Prostate gland (tissue), 2 donors: ENCODE results near the gene BMPER. TPM values are rescaled to one million over a fixed set of nuclear protein-coding genes. Genes with fewer than 3 reads are reported as not detected.

Source experiments
- DNase-seq: peaks from one replicate; pipeline ENCODE4 v3.0.0-alpha.2; 2019; ENCODE audit warnings: low spot score
- H3K27ac ChIP-seq, 2 donors: fragments of 200-600 bp; sonication (generic); 2 replicates each; pipeline ENCODE4 v1.5.1; 2017 to 2019
- H3K27me3 ChIP-seq: fragments of 200-600 bp; sonication (generic); replicated peaks from 2 replicates; pipeline ENCODE4 v1.5.1; 2019; ENCODE audit not compliant: insufficient read depth
- H3K36me3 ChIP-seq, 2 donors: fragments of 200-600 bp; sonication (generic); 1 replicate in 1 of 2; 2 replicates in 1 of 2; pipeline versions ENCODE4 v1.5.1 to v1.8.1; 2017 to 2019
- H3K4me1 ChIP-seq: fragments of 200-600 bp; sonication (generic); replicated peaks from 2 replicates; pipeline ENCODE4 v1.5.1; 2019
- H3K4me3 ChIP-seq, 2 donors: fragments of 200-600 bp; sonication (generic); 2 replicates each; pipeline ENCODE4 v1.5.1; 2017 to 2019
- H3K9me3 ChIP-seq: fragments of 200-600 bp; sonication (generic); 2 replicates; pipeline ENCODE4 v1.5.1; 2017
- POLR2A ChIP-seq: fragments of 450-650 bp; IDR thresholded peaks from one replicate; pipeline ENCODE4 v1.6.1; 2016; ENCODE audit warnings: antibody characterized with exemption, mild to moderate bottlenecking
- POLR2AphosphoS5 ChIP-seq: sonication (generic); formaldehyde crosslinking; IDR thresholded peaks from one replicate; pipeline ENCODE4 v1.6.1; 2017; ENCODE audit warnings: antibody characterized with exemption
- WGBS: methylation state at CpG from one replicate; pipeline ENCODE4 v1.1.5; 2018; 5-methylcytosine and 5-hydroxymethylcytosine counted together
- intact Hi-C: fragments of 100-400 bp; cut with DNase I; formaldehyde crosslinking; loops from one replicate; pipeline ENCODE4 v1.14.2; 2022
- total RNA-seq, 2 donors: library from RNA; depleted of rRNA; stranded (reverse); fragments of >200 nt; gene quantifications; one replicate each; pipeline ENCODE4 v1.1.0, GENCODE V29; 2016
- TF ChIP-seq, protein P1 (sequence below), 4 experiments: fragments of 200-600 bp in 2 of 4; fragments of 450-650 bp in 2 of 4; sonication (generic) in 2 of 4; IDR thresholded peaks; 1 replicate in 3 of 4; 2 replicates in 1 of 4; pipeline ENCODE4 v1.5.1; 2016 to 2019; ENCODE audit warnings: antibody characterized with exemption in 4 of 4, mild to moderate bottlenecking in 2 of 4, moderate library complexity in 2 of 4

The BMPER gene
- total RNA-seq, 2 donors from 2014 or later, result 4.5 to 8.4 TPM

DNA sequence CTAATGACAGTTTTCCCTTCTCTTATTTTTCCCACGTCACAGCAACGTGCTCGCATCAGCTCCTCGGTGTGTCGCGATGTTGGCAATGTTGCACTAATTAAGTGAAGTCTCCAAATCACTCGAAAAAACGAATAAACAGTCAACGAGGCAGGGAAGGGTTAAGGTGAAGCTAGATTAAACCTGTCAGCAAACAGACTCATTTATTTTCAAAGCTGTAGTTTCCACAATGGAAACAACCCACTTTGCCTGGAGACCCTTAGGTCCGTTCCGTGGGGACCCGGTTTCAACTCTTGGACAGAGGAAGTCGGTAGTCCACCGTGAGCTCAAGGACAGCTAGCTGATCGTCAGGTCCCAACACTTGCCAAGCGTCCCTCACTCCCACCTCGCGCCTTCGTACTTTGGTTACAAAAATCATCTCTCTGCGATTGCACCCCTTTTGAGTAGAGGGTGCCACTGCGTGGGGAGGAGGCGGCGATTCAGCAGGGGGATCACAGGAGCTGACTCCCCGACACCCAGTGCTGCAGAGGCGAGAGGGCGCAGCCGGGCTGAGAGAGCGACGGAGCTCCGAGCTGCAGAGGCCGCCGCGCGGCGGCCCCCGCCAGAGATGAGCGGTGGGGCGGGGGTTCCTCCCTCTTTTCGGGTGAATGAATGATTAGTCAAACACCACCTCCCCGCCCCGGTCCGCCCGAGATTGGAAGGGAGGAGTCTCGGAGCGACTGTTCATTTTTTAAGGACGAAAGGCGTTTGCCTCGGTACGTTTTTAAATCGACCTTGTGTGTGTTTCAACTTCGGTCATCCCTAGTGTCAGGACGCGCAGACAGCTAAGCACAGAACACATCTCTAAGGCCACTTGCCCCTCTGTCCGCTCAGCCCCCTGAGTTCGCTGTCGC lies 1.3 kb upstream of the BMPER start:
- peak overlapping the region; percentile 50 to 71 for H3K27ac ChIP-seq
- H3K27me3 ChIP-seq, result peaks cover 4% of the 10 kb centered on the region
- H3K9me3 ChIP-seq, result no peaks in the 10 kb centered on the region
- 9% methylated on average over 46 of the region's 56 CpGs for WGBS
- no peak for TF ChIP-seq POLR2A
- no peak for TF ChIP-seq POLR2AphosphoS5
- TF ChIP-seq, protein P1, sequence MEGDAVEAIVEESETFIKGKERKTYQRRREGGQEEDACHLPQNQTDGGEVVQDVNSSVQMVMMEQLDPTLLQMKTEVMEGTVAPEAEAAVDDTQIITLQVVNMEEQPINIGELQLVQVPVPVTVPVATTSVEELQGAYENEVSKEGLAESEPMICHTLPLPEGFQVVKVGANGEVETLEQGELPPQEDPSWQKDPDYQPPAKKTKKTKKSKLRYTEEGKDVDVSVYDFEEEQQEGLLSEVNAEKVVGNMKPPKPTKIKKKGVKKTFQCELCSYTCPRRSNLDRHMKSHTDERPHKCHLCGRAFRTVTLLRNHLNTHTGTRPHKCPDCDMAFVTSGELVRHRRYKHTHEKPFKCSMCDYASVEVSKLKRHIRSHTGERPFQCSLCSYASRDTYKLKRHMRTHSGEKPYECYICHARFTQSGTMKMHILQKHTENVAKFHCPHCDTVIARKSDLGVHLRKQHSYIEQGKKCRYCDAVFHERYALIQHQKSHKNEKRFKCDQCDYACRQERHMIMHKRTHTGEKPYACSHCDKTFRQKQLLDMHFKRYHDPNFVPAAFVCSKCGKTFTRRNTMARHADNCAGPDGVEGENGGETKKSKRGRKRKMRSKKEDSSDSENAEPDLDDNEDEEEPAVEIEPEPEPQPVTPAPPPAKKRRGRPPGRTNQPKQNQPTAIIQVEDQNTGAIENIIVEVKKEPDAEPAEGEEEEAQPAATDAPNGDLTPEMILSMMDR (IDR thresholded peaks at IDR 0.05), result no peak
- no peaks in the 10 kb centered on the region for H3K4me1 ChIP-seq
- H3K4me3 ChIP-seq, result peak overlapping the region; percentile 45
- intact Hi-C loops, result no loop called here
- no peaks in the 10 kb centered on the region for H3K36me3 ChIP-seq
- no peak for DNase-seq

- under 1% methylated on average over 51 of the region's 65 CpGs for WGBS
- intact Hi-C loops, result no loop called here
- Histone ChIP-seq H3K27me3 (peaks cover 4% of the 10 kb centered on the region), H3K9me3 (no peaks in the 10 kb centered on the region), H3K4me1 (no peaks in the 10 kb centered on the region), H3K27ac (peak overlapping the region; percentile 50 to 71), H3K36me3 (no peaks in the 10 kb centered on the region), H3K4me3 (peak overlapping the region; percentile 45)
- TF ChIP-seq POLR2A, result no peak
- TF ChIP-seq, protein P1 (IDR thresholded peaks at IDR 0.05), result peak in 1 of 4 experiments; percentile 5
- DNase-seq, result no peak
Observed at GRCh38 chr7:33904681-33905388, 504 bp upstream of the BMPER start.

DNA sequence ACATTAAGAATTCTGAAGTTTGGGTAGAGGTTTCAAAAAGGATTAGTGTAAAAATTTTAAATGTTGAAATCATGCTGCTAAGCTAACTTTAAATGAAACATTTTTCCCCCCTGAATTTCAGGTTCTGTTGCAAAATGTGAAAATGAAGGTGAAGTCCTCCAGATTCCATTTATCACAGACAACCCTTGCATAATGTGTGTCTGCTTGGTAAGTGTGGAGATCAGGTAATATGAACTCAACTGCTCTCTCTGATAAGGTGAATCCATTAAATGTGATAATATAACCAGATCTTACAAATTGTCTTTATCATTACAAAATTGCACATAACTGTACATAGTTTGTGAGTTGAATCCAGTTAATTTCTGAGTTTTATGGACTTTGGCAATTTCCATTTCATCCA lies 1.4 kb downstream of the BMPER start:
- Histone ChIP-seq H3K4me3 (no peak overlapping the region), H3K36me3 (no peaks in the 10 kb centered on the region), H3K27ac (no peak overlapping the region), H3K4me1 (no peaks in the 10 kb centered on the region), H3K9me3 (no peaks in the 10 kb centered on the region), H3K27me3 (peaks cover 4% of the 10 kb centered on the region)
- TF ChIP-seq POLR2A (no peak), POLR2AphosphoS5 (no peak)
- TF ChIP-seq, protein P1 (IDR thresholded peaks at IDR 0.05), result no peak
- intact Hi-C loops, result no loop called here
- DNase-seq, result no peak

DNA sequence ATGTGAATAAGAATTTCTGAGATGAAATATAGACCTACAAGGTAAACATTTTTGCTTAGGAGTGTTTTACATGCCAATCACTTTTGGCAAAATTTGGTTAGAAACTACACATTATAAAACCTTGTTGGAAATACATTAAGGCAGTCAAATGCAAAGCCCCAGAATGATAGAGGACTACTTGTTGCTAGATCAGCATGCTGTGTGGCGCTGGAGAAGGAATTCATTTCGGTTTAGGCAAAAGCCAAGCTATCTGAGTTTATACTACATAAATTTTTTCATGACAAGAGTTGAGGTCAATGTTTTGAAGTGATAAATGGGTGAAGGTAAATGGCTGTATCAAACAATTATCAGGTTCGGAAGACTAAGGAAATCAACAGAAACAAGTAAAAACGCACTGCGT lies 2.3 kb downstream of the BMPER start:
- H3K4me3 ChIP-seq, result no peak overlapping the region
- WGBS, result 91% methylated on average over 5 of the region's 5 CpGs
- TF ChIP-seq, protein P1 (IDR thresholded peaks at IDR 0.05), result no peak
- TF ChIP-seq POLR2AphosphoS5, result no peak
- TF ChIP-seq POLR2A, result no peak
- no peak overlapping the region for H3K27ac ChIP-seq
- no peak for DNase-seq
- H3K4me1 ChIP-seq, result no peaks in the 10 kb centered on the region
- no peaks in the 10 kb centered on the region for H3K36me3 ChIP-seq
- peaks cover 4% of the 10 kb centered on the region for H3K27me3 ChIP-seq
- intact Hi-C loops, result no loop called here
- no peaks in the 10 kb centered on the region for H3K9me3 ChIP-seq
